IMR-90 (cell line): Measurements from ENCODE around the gene YKT6.

Experiments
- CTCF ChIP-seq: conservative IDR thresholded peaks from 2 replicates; pipeline ENCODE4 v1.5.1; 2012; ENCODE audit warnings: mild to moderate bottlenecking, low read depth, low read length, improper control_type of control experiment
- MXI1 ChIP-seq: IDR thresholded peaks from 2 replicates; pipeline ENCODE4 v1.6.1; 2012; ENCODE audit warnings: low read depth, mild to moderate bottlenecking, low read length, moderate library complexity, borderline replicate concordance

DNA sequence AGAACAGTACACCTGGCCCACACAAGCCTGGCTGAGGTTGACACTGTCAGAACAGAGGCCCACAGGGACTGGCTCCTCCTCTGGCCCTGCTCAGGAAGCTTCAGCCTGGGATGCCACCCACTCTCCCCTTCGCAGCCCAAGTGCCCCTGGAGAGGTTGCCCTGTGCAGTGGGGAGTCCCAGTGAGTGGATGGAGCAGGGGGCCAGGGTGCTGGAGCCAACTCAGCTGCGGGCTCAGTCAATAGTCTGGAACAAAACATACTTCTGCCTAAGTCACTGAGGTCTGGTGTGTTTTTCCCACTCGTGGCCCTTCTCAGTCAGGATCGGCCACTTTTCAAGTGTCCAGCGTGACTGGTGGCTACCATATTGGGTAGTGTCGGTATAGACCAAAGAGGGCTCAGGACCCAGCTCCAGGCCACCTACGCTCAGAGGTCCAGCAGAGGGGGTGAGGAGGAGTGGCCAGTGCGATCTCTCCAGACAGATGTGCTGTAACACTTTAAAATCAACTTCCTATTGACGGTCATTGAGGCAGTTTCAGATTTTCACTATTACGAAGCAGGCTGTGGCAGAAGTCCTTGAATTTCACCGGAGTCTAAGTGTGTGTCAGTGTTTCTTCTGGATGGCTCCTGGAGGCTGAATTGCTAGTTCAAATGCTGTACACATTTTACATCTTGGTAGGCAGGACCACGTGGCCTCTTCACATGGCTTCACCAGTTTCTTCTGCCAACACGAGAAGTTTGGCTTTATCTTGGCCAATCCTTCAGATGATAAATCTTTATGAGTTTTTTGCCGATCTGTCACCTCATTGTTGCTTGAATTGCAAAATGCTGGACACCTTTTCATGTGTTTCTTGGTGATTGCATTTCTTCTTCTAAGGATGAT lies 10.5 kb upstream of the YKT6 start:
- TF ChIP-seq CTCF (no peak), MXI1 (no peak)
